ENCODE results near the gene ATP6V1G1. TPM values are rescaled to one million over a fixed set of nuclear protein-coding genes. Genes with fewer than 3 reads are reported as not detected.

ATP6V1G1 gene
- total and polyA plus RNA-seq, 2 experiments from 2014 or later = 337 to 439 TPM

DNA sequence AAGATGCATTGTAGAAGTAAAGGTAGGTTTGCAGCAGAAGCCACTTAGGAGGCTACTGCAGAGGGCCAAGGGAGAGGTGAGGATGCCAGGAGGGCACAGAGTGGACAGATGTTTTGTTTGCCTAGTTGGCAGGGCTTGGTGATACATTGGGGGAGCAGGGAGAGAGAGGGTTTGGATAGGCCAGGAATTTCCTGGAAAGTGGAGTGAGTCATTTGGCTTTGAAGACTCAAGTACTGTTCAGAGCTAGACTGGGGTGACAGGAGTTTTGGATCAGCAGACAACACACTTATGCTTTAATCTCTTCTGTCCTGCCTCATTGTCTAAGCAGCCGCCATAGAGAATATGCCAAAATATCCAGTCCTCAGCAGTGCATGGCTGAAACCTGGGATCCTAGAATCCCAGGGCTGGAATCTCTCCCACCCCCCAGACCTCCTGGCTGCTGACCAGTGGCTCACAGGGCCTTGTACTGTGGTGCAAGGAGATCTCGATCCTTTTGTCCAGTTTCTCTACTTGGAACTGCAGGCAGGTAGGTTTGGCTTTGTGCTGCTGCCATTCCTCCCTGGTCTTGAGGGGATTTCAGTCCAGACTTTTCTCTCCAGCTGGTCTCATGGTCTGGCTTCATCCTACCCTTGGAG is 34.5 kb downstream of the ATP6V1G1 start:
- no peak for DNase-seq (ENCODE audit: low spot score)
- no peak overlapping the region for H3K27ac ChIP-seq
- TF ChIP-seq, protein P1, sequence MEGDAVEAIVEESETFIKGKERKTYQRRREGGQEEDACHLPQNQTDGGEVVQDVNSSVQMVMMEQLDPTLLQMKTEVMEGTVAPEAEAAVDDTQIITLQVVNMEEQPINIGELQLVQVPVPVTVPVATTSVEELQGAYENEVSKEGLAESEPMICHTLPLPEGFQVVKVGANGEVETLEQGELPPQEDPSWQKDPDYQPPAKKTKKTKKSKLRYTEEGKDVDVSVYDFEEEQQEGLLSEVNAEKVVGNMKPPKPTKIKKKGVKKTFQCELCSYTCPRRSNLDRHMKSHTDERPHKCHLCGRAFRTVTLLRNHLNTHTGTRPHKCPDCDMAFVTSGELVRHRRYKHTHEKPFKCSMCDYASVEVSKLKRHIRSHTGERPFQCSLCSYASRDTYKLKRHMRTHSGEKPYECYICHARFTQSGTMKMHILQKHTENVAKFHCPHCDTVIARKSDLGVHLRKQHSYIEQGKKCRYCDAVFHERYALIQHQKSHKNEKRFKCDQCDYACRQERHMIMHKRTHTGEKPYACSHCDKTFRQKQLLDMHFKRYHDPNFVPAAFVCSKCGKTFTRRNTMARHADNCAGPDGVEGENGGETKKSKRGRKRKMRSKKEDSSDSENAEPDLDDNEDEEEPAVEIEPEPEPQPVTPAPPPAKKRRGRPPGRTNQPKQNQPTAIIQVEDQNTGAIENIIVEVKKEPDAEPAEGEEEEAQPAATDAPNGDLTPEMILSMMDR (IDR thresholded peaks at IDR 0.05; ENCODE audit: poor library complexity) = no peak
- H3K79me2 ChIP-seq = peaks cover 13% of the 10 kb centered on the region
- no peaks in the 10 kb centered on the region for H3K36me3 ChIP-seq (replicated peaks; ENCODE audit: insufficient read depth, low read depth)
- H4K20me1 ChIP-seq (ENCODE audit: insufficient read depth, poor library complexity, severe bottlenecking) = no peaks in the 10 kb centered on the region
- H2AFZ ChIP-seq = no peak overlapping the region
- WGBS (ENCODE audit: low lambda C conversion rate, missing lambda C conversion rate) = 88% methylated on average over 2 of the region's 2 CpGs
- no peaks in the 10 kb centered on the region for H3K4me1 ChIP-seq (ENCODE audit: insufficient read depth)
- H3K9me3 ChIP-seq (ENCODE audit: low read depth) = no peaks in the 10 kb centered on the region
- H3K9me2 ChIP-seq (replicated peaks; ENCODE audit: insufficient read depth) = no peaks in the 10 kb centered on the region
- no peaks in the 10 kb centered on the region for H3K27me3 ChIP-seq
- no peak overlapping the region for H3K4me2 ChIP-seq
- no peak overlapping the region for H3K4me3 ChIP-seq

DNA sequence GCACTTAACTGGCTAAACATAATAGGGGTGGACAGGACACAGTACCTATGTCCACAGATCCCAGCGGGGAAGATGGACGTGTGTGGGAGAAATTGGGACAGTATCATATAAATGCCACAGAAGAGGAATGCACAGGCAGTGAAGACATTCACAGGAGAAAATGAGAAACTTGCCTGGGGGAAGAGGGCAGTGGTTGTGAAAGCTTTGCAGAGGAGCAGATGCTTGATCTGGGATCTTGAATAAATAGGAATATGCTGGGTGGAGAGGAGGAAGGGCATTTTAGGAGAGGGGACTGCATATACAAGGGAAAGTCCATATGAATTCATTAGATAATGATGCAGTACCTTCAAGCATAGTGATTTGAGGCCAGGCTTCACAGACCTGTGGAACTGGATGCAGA is 37.1 kb downstream of the ATP6V1G1 start:
- Histone ChIP-seq H3K79me2 (peaks cover 7% of the 10 kb centered on the region), H3K4me1 (ENCODE audit: insufficient read depth) (no peaks in the 10 kb centered on the region), H2AFZ (no peak overlapping the region), H4K20me1 (ENCODE audit: insufficient read depth, poor library complexity, severe bottlenecking) (no peaks in the 10 kb centered on the region), H3K9me3 (ENCODE audit: low read depth) (no peaks in the 10 kb centered on the region), H3K27me3 (no peaks in the 10 kb centered on the region), H3K4me3 (no peak overlapping the region), H3K27ac (no peak overlapping the region), H3K36me3 (replicated peaks; ENCODE audit: insufficient read depth, low read depth) (no peaks in the 10 kb centered on the region), H3K9me2 (replicated peaks; ENCODE audit: insufficient read depth) (no peaks in the 10 kb centered on the region), H3K4me2 (no peak overlapping the region)
- DNase-seq (ENCODE audit: low spot score) = no peak
- 92% methylated on average over 2 of the region's 2 CpGs for WGBS (ENCODE audit: low lambda C conversion rate, missing lambda C conversion rate)
- TF ChIP-seq EZH2phosphoT487 (IDR thresholded peaks at IDR 0.05; ENCODE audit: low read depth, severe bottlenecking, unreplicated experiment) (no peak), EZH2 (IDR thresholded peaks at IDR 0.05; ENCODE audit: borderline replicate concordance) (no peak)

DNA sequence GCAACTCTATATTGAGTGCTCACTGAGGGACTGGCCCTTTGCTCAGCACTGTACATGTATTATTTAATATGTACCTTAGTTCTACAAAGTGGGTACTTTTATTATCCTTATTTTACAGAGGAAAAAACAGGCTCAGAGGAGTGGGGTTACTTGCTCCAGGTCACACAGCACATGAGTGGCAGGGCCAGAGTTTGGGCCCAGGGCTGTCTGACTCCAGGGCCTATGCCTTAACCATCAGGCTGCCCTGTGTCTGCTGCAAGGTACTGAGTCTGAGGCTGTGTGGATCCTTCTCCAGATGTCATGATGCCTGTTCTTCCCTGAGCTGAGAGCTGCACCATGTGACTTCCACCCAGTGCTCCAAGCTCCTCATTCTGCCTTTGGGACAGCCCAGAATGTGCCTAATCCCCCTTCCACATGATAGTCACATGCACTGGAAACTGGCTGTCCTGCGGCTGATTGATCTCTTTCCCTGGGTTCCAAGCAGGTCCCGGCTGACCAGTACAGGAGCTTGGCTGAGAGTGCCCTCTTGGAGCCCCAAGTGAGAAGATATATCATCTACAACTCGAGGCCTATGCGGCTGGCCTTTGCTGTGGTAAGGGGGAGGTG is 38.9 kb downstream of the ATP6V1G1 start:
- no peaks in the 10 kb centered on the region for H3K36me3 ChIP-seq (replicated peaks; ENCODE audit: insufficient read depth, low read depth)
- no peaks in the 10 kb centered on the region for H3K9me2 ChIP-seq (replicated peaks; ENCODE audit: insufficient read depth)
- no peak overlapping the region for H3K4me2 ChIP-seq
- no peaks in the 10 kb centered on the region for H3K27me3 ChIP-seq
- no peak overlapping the region for H2AFZ ChIP-seq
- no peak overlapping the region for H3K4me3 ChIP-seq
- H3K27ac ChIP-seq = no peak overlapping the region
- WGBS (ENCODE audit: low lambda C conversion rate, missing lambda C conversion rate) = 94% methylated on average over 4 of the region's 4 CpGs
- H4K20me1 ChIP-seq (ENCODE audit: insufficient read depth, poor library complexity, severe bottlenecking) = no peaks in the 10 kb centered on the region
- no peaks in the 10 kb centered on the region for H3K4me1 ChIP-seq (ENCODE audit: insufficient read depth)
- no peaks in the 10 kb centered on the region for H3K79me2 ChIP-seq
- DNase-seq (ENCODE audit: low spot score) = no peak
- no peaks in the 10 kb centered on the region for H3K9me3 ChIP-seq (ENCODE audit: low read depth)
- TF ChIP-seq, protein P1 (IDR thresholded peaks at IDR 0.05; ENCODE audit: poor library complexity) = no peak
- TF ChIP-seq EZH2phosphoT487 (IDR thresholded peaks at IDR 0.05; ENCODE audit: low read depth, severe bottlenecking, unreplicated experiment) (no peak), EZH2 (IDR thresholded peaks at IDR 0.05; ENCODE audit: borderline replicate concordance) (no peak)

DNA sequence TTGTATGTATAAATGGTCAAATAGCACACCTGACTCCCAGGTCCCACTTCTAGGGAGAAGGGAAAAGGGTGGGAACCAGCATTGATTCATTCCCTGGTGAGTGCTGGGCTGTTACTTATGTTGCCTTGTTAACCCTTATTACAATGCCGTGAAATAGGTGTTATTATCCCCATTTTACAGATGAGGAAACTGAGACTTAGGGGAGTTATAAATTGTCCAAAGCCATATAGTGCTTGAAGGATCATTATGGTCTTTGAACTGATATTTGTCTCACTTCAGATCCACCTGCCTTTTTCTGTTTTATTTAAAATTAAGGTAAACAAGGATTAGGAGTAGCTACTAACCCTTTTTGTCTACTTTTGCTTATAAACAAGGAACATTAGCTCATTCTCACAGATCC is 40.0 kb downstream of the ATP6V1G1 start:
- DNase-seq (ENCODE audit: low spot score) = no peak
- Histone ChIP-seq H3K36me3 (replicated peaks; ENCODE audit: insufficient read depth, low read depth) (no peaks in the 10 kb centered on the region), H2AFZ (no peak overlapping the region), H3K4me2 (no peak overlapping the region), H3K27me3 (no peaks in the 10 kb centered on the region), H3K9me3 (ENCODE audit: low read depth) (no peaks in the 10 kb centered on the region), H4K20me1 (ENCODE audit: insufficient read depth, poor library complexity, severe bottlenecking) (no peaks in the 10 kb centered on the region), H3K4me3 (no peak overlapping the region), H3K79me2 (no peaks in the 10 kb centered on the region), H3K4me1 (ENCODE audit: insufficient read depth) (no peaks in the 10 kb centered on the region), H3K9me2 (replicated peaks; ENCODE audit: insufficient read depth) (no peaks in the 10 kb centered on the region), H3K27ac (no peak overlapping the region)
- no peak for TF ChIP-seq EZH2phosphoT487 (IDR thresholded peaks at IDR 0.05; ENCODE audit: low read depth, severe bottlenecking, unreplicated experiment)
- TF ChIP-seq, protein P1 (IDR thresholded peaks at IDR 0.05; ENCODE audit: poor library complexity) = no peak
- no peak for TF ChIP-seq EZH2 (IDR thresholded peaks at IDR 0.05; ENCODE audit: borderline replicate concordance)
- WGBS (ENCODE audit: low lambda C conversion rate, missing lambda C conversion rate) = 91% methylated on average over 1 of the region's 1 CpG

All from hepatocyte (in vitro differentiated cells).